MG63 (cell line): ENCODE data around the gene KSR2. TPM values are rescaled to one million over a fixed set of nuclear protein-coding genes. Genes with fewer than 3 reads are reported as not detected.

Experiments
- DNase-seq: peaks from one replicate; pipeline ENCODE4 v3.0.0-alpha.2; 2020
- H3K27me3 ChIP-seq: fragments of 250-450 bp; sonication (Bioruptor Pico); 2 replicates; pipeline ENCODE4 v1.5.1; 2020; ENCODE audit warnings: mild to moderate bottlenecking, moderate library complexity
- H3K36me3 ChIP-seq: fragments of 250-450 bp; sonication (Bioruptor Pico); 2 replicates; pipeline ENCODE4 v1.5.1; 2020; ENCODE audit warnings: mild to moderate bottlenecking, moderate library complexity
- H3K4me3 ChIP-seq: fragments of 250-450 bp; sonication (Bioruptor Pico); 2 replicates; pipeline ENCODE4 v1.5.1; 2020; ENCODE audit warnings: mild to moderate bottlenecking, moderate library complexity
- H3K9me3 ChIP-seq: fragments of 250-450 bp; sonication (Bioruptor Pico); 2 replicates; pipeline ENCODE4 v1.5.1; 2020; ENCODE audit warnings: mild to moderate bottlenecking, moderate library complexity
- total RNA-seq: library from RNA; depleted of rRNA; stranded (reverse); fragments of >200 nt; shearing (Covaris generic); gene quantifications from 2 replicates; pipeline ENCODE4 v1.2.3, GENCODE V29; 2014; ENCODE audit warnings: low replicate concordance

The KSR2 gene
- total RNA-seq, 1 experiment from 2014 or later = not detected

DNA sequence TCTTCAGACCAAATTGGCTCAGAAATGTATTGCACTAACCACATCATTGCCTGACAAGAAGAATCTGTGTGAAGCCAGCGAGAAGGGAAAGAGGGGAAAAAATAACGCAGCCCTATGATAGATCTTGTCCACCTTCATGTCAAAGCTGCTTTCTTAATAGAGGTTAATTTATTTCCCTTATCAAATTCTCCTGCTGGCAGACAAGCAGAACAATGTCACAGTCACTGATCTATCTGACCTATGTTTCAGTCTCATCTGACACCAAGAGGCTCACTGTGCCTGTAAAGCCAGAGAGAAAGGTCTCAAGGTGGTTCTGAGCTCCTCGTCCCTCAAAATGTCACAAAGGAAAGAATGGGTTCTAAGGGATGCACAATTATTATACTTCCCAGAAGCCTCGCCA is 417.1 kb downstream of the KSR2 start:
- Histone ChIP-seq H3K9me3 (no peaks in the 10 kb centered on the region), H3K27me3 (no peaks in the 10 kb centered on the region), H3K4me3 (no peak overlapping the region), H3K36me3 (no peaks in the 10 kb centered on the region)
- no peak for DNase-seq

DNA sequence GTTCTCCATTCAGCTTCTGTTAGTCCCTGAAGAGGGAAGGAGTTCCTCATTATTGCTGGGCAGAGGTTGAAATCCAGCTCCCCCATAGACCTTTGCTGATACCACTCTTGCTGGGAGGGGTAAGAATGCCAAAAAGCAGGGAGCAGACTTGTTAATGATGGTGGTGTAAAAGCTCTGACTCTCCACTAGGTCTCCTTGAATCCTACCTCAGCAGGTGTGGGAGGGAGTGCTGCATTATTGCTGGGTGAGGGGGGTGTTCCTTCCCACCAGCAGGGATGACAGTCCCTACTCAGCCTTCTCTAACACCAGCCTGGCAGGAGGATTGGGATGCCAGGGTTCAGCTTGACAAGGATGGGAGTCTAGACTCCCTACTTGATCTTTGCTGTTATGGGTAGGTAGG is 421.6 kb downstream of the KSR2 start:
- Histone ChIP-seq H3K36me3 (no peaks in the 10 kb centered on the region), H3K27me3 (no peaks in the 10 kb centered on the region), H3K4me3 (no peak overlapping the region), H3K9me3 (no peaks in the 10 kb centered on the region)
- no peak for DNase-seq

GRCh38 chr12:117545216-117545615 is 423.6 kb downstream of the KSR2 start:
- Histone ChIP-seq H3K9me3 (no peaks in the 10 kb centered on the region), H3K4me3 (no peak overlapping the region), H3K36me3 (no peaks in the 10 kb centered on the region), H3K27me3 (no peaks in the 10 kb centered on the region)
- no peak for DNase-seq

DNA sequence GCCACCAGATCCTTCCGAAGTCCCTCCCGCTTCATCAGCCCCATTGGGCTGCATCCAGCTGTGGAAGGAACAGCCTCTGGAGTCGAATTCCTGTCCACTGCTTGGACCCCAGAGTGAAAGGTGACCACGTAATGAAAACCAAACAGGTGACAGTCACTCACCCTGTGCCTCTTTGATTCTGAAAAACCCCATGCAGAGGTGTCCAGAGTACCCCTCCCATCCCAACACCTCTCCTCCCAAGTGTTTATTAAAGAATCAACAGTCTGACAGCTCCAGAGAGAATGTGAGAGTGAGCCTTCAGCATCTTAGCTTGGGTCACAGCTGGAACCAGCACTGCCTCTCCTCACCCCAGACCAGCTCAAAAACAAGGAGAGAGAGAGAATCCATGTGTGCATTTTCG is 428.8 kb downstream of the KSR2 start:
- DNase-seq = no peak
- Histone ChIP-seq H3K9me3 (no peaks in the 10 kb centered on the region), H3K36me3 (no peaks in the 10 kb centered on the region), H3K27me3 (no peaks in the 10 kb centered on the region), H3K4me3 (no peak overlapping the region)

GRCh38 chr12:117538926-117539325 is 429.9 kb downstream of the KSR2 start:
- no peak overlapping the region for H3K4me3 ChIP-seq
- no peaks in the 10 kb centered on the region; the same call in 1 of the 2 replicates for H3K27me3 ChIP-seq
- no peak for DNase-seq
- H3K9me3 ChIP-seq = no peaks in the 10 kb centered on the region
- H3K36me3 ChIP-seq = no peaks in the 10 kb centered on the region

DNA sequence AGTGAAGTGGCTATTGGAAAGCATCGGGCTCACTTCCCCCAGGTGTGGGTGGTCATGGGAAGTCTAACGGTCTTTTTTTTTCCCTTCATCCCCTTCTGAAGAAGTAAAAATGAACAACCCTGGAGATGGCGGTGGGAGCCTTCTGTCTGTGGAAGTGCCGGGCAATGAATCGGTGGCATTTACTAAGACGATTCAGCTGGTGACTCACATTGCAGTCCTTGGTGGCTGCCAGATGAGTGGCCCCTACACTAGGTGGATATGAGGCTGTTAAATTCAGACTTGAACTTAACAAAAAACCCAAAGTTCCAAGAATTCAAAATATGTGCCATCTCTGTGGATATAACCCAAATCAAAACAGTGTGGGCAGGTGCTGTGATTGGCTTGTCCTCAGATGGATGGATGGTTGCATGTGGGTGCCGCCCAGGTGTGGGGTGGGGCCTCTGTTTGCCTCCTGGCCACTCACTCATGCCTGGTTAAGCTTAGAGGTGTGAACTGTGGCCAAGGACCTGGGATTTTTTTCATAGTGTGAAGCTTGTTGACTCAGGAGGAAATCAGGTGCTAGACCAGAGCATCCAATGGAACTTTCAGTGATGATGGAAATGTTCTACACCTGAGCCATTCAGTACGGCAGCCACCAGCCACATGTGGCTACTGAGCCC is 430.6 kb downstream of the KSR2 start:
- H3K27me3 ChIP-seq = no peaks in the 10 kb centered on the region; the same call in 1 of the 2 replicates
- no peak overlapping the region for H3K4me3 ChIP-seq
- H3K36me3 ChIP-seq = no peaks in the 10 kb centered on the region
- H3K9me3 ChIP-seq = no peaks in the 10 kb centered on the region
- DNase-seq = no peak

GRCh38 chr12:117533687-117534086 is 435.1 kb downstream of the KSR2 start:
- Histone ChIP-seq H3K4me3 (no peak overlapping the region), H3K9me3 (no peaks in the 10 kb centered on the region), H3K27me3 (no peaks in the 10 kb centered on the region; the same call in 1 of the 2 replicates), H3K36me3 (no peaks in the 10 kb centered on the region)
- no peak for DNase-seq

DNA sequence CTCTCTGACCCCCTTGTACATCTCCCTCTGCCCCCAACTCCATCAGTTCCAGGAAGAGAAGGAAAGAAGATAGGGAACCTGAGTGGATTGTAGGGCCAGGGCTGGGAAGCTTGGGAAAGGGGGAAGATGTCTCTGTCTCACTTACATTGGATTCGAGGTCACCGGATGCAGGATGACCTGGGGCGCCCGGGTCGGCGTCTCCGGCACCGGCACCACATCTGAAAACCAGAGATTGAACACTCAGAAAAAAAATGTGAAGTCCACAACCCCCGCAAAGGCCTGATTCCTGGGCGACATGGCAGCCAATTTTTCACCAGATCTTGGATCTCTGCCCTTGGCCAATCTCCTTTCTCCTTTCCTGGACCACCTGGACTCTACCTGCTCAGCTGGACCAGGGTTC is 438.0 kb downstream of the KSR2 start:
- H3K27me3 ChIP-seq = no peaks in the 10 kb centered on the region; the same call in 1 of the 2 replicates
- DNase-seq = no peak
- no peak overlapping the region for H3K4me3 ChIP-seq
- H3K36me3 ChIP-seq = no peaks in the 10 kb centered on the region
- no peaks in the 10 kb centered on the region for H3K9me3 ChIP-seq

DNA sequence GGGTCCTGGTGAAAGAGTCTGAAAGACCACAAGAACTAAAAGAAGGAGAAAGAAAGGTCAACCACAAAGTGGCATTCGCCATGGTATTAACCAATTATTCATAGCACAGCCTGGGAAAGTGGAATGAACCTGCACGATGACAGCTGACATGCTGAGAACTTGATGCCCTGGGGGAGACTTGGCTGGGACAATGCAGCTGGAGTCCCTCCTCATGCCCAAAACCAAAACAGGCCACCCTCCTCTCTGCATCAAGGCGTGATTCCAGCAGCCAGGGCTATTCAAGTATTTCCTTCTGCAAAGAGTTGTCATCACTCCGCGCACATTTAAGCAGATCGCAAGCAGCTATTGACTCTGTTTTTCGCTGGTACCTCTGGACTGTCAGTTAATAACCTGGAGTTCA is 440.3 kb downstream of the KSR2 start:
- no peak for DNase-seq

DNA sequence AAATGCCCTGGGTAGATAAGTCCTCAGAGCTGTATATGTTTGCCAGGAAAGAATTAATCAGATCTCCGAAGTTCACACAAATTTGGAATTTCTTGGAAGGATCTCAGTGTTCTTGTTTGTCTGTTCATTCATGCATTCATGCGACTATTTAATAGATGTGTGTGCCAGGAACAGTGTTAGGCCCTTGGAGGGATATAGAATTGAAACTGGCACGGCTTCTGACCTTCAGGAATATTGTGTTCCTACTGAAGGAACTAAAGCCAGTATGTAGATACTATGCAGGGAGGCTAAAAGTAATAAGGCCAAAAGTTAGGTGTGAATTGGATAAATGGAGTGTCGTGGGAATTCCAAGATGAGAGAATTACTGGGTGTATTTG is 441.3 kb downstream of the KSR2 start:
- H3K27me3 ChIP-seq = no peaks in the 10 kb centered on the region
- no peak for DNase-seq
- no peaks in the 10 kb centered on the region for H3K36me3 ChIP-seq
- no peaks in the 10 kb centered on the region for H3K9me3 ChIP-seq
- no peak overlapping the region for H3K4me3 ChIP-seq

More for the DNA sequence above, 440.3 kb downstream of the KSR2 start:
- Histone ChIP-seq H3K27me3 (no peaks in the 10 kb centered on the region), H3K4me3 (no peak overlapping the region), H3K36me3 (no peaks in the 10 kb centered on the region), H3K9me3 (no peaks in the 10 kb centered on the region)

- Histone ChIP-seq H3K9me3 (no peaks in the 10 kb centered on the region), H3K36me3 (no peaks in the 10 kb centered on the region), H3K4me3 (no peak overlapping the region), H3K27me3 (no peaks in the 10 kb centered on the region)
- DNase-seq = no peak
These were observed 441.9 kb downstream of the KSR2 start for GRCh38 chr12:117526757-117527478.

DNA sequence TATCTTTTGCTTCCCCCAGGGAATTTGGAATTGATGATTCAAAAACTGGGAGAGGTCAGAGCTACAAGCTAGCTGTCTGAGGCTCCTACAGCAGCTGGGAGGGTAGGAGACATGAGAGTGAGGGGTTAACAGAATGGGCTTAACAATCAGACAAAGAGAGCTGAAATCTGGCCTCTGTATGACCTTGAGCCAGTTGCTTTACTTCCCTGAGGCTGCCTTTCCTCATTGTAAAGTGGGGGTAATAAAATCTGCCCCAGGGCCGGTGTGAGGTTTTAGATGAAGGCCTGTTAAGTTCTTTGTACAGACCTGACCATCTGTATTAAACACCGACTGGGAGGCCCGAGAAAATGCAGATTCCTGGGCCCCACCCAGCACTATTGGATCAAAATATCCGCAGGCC is 443.0 kb downstream of the KSR2 start:
- Histone ChIP-seq H3K9me3 (no peaks in the 10 kb centered on the region), H3K4me3 (no peak overlapping the region), H3K36me3 (no peaks in the 10 kb centered on the region), H3K27me3 (no peaks in the 10 kb centered on the region)
- DNase-seq = no peak

GRCh38 chr12:117524806-117525205 is 444.0 kb downstream of the KSR2 start:
- H3K4me3 ChIP-seq = no peak overlapping the region
- no peak for DNase-seq
- no peaks in the 10 kb centered on the region for H3K9me3 ChIP-seq
- 0 out of 2 replicates have a peak, but pooled peaks cover 2% of the 10 kb centered on the region for H3K27me3 ChIP-seq
- no peaks in the 10 kb centered on the region for H3K36me3 ChIP-seq

DNA sequence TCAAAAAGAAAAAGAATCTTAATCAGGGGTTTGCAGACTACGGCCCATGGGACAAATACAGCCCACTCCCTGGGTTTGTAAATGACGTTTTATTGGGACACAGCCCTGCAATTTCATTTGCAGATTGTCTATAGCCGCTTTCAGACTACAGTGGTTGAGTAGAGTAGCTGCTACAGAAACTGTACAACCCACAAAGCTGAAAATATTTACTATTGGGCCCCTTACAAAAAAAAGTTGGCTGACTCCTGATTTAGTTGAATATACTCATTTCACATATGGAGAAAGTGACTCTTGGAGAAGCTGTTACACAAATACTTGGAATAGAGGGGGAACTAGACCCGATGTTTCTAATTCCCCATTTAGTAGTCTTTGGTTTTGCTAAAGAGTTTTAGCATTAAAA is 444.8 kb downstream of the KSR2 start:
- DNase-seq = no peak
- H3K9me3 ChIP-seq = no peaks in the 10 kb centered on the region

DNA sequence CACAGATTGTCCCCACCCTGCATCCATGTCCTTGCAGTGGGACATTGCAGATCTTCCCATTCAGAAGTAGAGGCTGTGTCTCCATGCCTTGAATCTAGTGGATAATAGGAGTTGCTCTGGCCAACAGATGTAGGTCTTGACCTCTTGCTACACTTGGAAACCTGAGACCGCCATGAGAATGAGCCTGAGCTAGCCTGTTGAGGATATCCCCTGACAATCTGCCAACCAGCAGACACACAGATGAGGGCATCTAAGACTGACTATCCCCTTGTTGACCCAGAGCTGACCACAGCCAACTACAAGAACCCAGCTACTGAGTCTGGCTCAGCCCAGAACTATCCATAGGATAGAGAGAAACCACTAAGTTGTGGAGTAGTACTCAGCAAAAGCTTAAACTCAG is 446.2 kb downstream of the KSR2 start:
- Histone ChIP-seq H3K4me3 (no peak overlapping the region), H3K27me3 (0 out of 2 replicates have a peak, but pooled peaks cover 3% of the 10 kb centered on the region), H3K9me3 (no peaks in the 10 kb centered on the region), H3K36me3 (no peaks in the 10 kb centered on the region)
- DNase-seq = no peak

More for the DNA sequence above, 444.8 kb downstream of the KSR2 start:
- Histone ChIP-seq H3K36me3 (no peaks in the 10 kb centered on the region), H3K4me3 (no peak overlapping the region), H3K27me3 (0 out of 2 replicates have a peak, but pooled peaks cover 3% of the 10 kb centered on the region)

- H3K4me3 ChIP-seq = no peak overlapping the region
- no peaks in the 10 kb centered on the region for H3K9me3 ChIP-seq
- no peaks in the 10 kb centered on the region for H3K36me3 ChIP-seq
- 0 out of 2 replicates have a peak, but pooled peaks cover 3% of the 10 kb centered on the region for H3K27me3 ChIP-seq
- no peak for DNase-seq
These were observed 446.9 kb downstream of the KSR2 start for GRCh38 chr12:117521867-117522266.

DNA sequence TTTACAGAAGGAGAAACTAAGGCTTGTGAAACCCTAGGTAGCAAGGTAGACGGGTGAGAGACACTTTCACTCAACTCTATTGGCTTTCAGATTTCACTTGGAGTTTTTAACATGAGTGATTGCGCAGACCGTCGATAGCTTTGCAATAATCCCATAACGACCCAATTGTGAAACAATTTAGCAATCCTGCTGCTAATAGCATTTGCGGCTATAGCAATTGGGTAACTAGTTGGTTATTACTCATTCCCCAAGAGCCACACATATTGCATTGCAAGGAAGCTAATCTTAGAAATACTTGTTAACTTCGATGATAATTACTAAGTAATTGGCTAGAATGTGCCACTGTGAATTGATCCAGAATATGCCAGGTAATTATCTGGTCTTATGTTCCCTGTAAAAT is 447.4 kb downstream of the KSR2 start:
- Histone ChIP-seq H3K36me3 (no peaks in the 10 kb centered on the region), H3K9me3 (no peaks in the 10 kb centered on the region), H3K27me3 (0 out of 2 replicates have a peak, but pooled peaks cover 3% of the 10 kb centered on the region), H3K4me3 (no peak overlapping the region)
- no peak for DNase-seq
